ENCODE measurements around the gene RAB3C. TPM values are rescaled to one million over a fixed set of nuclear protein-coding genes. Genes with fewer than 3 reads are reported as not detected.

Gene RAB3C
- total and polyA plus RNA-seq, 12 donors: 0.09 to 22.0 (median 6.1) TPM

DNA sequence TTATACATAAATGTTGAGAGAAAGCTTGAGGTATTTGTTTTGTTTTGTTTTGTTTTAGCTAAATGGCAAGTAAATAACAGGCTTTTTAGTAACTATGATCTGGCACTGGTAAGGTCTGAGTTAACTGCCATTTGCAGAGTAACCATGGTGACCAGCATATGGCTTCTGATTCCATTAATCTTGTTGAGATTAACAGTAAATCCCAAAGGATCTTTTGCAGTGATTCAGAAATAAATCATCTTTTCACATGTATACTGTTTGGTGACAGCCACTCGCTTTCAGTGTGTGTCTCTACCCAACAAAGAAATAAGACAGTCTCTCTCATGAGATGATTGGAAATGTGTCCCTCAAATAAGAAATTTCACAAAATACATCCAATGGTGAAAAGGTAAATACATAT, 235.6 kb downstream of the RAB3C start:
- no peaks in the 10 kb centered on the region for H3K27me3 ChIP-seq
- no peak for TF ChIP-seq POLR2A (IDR thresholded peaks at IDR 0.05)
- TF ChIP-seq, protein P1, sequence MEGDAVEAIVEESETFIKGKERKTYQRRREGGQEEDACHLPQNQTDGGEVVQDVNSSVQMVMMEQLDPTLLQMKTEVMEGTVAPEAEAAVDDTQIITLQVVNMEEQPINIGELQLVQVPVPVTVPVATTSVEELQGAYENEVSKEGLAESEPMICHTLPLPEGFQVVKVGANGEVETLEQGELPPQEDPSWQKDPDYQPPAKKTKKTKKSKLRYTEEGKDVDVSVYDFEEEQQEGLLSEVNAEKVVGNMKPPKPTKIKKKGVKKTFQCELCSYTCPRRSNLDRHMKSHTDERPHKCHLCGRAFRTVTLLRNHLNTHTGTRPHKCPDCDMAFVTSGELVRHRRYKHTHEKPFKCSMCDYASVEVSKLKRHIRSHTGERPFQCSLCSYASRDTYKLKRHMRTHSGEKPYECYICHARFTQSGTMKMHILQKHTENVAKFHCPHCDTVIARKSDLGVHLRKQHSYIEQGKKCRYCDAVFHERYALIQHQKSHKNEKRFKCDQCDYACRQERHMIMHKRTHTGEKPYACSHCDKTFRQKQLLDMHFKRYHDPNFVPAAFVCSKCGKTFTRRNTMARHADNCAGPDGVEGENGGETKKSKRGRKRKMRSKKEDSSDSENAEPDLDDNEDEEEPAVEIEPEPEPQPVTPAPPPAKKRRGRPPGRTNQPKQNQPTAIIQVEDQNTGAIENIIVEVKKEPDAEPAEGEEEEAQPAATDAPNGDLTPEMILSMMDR (IDR thresholded peaks at IDR 0.05): no peak
- no peaks in the 10 kb centered on the region for H3K4me1 ChIP-seq (replicated peaks in 1 of 2)
- H3K27ac ChIP-seq: no peak overlapping the region
- intact Hi-C loops (cut with DNase I): loop anchor here in 1 of 2 donors (10.0 kb wide), 1 partner anchor 324 kb away; the partner anchor contains the start of gene GAPT
- no peak for DNase-seq
- no peaks in the 10 kb centered on the region for H3K9me3 ChIP-seq (replicated peaks in 1 of 3)
- H3K4me3 ChIP-seq: no peak overlapping the region
- no peaks in the 10 kb centered on the region for H3K36me3 ChIP-seq (replicated peaks in 1 of 2)
- WGBS, 4 donors: 95 to 100% (median 98%) methylated on average over 1 of the region's 1 CpG

DNA sequence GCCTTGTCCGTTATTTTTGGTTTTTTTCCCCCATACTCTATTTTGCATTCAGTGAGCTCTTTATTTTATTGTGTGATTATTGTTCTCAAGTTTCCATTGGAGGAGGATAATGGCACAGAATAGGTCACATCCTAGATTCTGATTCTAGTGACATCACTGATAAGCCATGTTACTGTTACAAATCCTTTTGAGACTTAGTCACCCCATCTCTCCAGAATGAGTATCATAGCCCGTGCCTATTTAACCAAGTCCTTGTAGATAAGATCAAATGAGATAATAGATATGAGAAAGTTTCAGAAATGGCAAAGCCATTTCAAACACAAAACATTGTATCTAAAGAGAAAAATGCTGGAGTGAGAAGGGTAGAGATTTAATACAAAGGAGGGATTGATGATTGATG, 242.6 kb downstream of the RAB3C start:
- H3K4me3 ChIP-seq: no peak overlapping the region
- intact Hi-C loops (cut with DNase I): no loop called here
- TF ChIP-seq, protein P1 (IDR thresholded peaks at IDR 0.05): no peak
- TF ChIP-seq POLR2A (IDR thresholded peaks at IDR 0.05): no peak
- no peaks in the 10 kb centered on the region for H3K9me3 ChIP-seq (replicated peaks in 1 of 3)
- no peaks in the 10 kb centered on the region for H3K4me1 ChIP-seq (replicated peaks in 1 of 2)
- no peak overlapping the region for H3K27ac ChIP-seq
- H3K36me3 ChIP-seq (replicated peaks in 1 of 2): no peaks in the 10 kb centered on the region
- no peak for DNase-seq
- WGBS, 4 donors: 64 to 71% (median 68%) methylated on average over 2 of the region's 2 CpGs
- no peaks in the 10 kb centered on the region for H3K27me3 ChIP-seq

DNA sequence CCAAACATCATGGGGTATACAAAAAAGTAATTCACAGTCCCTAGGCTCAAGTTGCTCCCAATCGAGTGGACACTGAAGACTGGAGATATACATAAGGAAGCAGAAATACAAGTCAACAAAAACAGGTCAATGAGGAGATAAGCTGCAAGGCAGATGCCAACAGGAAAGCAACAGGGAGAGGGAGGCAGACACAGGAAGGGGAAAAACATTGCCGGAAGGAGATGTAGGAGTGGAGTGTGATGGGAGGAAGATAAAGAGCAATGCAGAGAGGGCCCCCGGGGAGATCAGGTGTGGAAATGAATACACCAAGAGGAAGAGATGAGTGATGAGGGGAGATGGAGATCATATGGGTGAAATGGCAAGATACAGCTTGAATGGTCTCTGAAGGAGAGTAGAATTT, 243.0 kb downstream of the RAB3C start:
- no peak overlapping the region for H3K27ac ChIP-seq
- no peaks in the 10 kb centered on the region for H3K4me1 ChIP-seq (replicated peaks in 1 of 2)
- H3K9me3 ChIP-seq (replicated peaks in 1 of 3): no peaks in the 10 kb centered on the region
- no peak for TF ChIP-seq POLR2A (IDR thresholded peaks at IDR 0.05)
- TF ChIP-seq, protein P1 (IDR thresholded peaks at IDR 0.05): no peak
- no peaks in the 10 kb centered on the region for H3K36me3 ChIP-seq (replicated peaks in 1 of 2)
- DNase-seq: no peak
- H3K4me3 ChIP-seq: no peak overlapping the region
- WGBS, 4 donors: 71 to 78% (median 75%) methylated on average over 3 of the region's 3 CpGs
- H3K27me3 ChIP-seq: no peaks in the 10 kb centered on the region
- intact Hi-C loops (cut with DNase I): no loop called here

DNA sequence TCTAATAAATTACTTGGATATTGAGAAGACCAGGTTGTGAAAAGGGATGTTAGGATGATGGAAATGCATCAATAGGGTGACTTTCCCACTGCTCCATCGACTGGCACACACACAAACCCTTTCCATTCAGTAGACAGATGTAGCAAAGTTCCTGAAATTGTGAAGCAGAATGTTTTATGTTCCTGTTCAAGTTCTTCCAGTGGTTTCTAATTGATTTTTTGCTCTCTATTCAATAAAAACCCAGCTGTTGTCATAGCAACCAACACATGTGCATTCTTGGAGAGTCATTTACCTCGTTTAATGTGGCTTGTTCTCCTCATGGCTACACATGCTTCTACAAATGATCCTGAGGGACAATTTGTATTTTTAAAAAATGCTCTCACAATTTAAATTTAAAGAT, 244.6 kb downstream of the RAB3C start:
- no peaks in the 10 kb centered on the region for H3K36me3 ChIP-seq (replicated peaks in 1 of 2)
- no peaks in the 10 kb centered on the region for H3K4me1 ChIP-seq (replicated peaks in 1 of 2)
- H3K4me3 ChIP-seq: no peak overlapping the region
- TF ChIP-seq, protein P1 (IDR thresholded peaks at IDR 0.05): no peak
- TF ChIP-seq POLR2A (IDR thresholded peaks at IDR 0.05): no peak
- H3K27me3 ChIP-seq: no peaks in the 10 kb centered on the region
- no peak overlapping the region for H3K27ac ChIP-seq
- H3K9me3 ChIP-seq (replicated peaks in 1 of 3): no peaks in the 10 kb centered on the region
- intact Hi-C loops (cut with DNase I): no loop called here
- DNase-seq: no peak
- WGBS, 4 donors: 57 to 69% (median 62%) methylated on average over 2 of the region's 2 CpGs
